ENCODE data around the gene KIRREL1. TPM values are rescaled to one million over a fixed set of nuclear protein-coding genes. Genes with fewer than 3 reads are reported as not detected.
A peak's percentile ranks its signal among the peaks of the same experiment; 100 is the strongest.

KIRREL1 gene
- total RNA-seq, 6 experiments from 2014 or later: 99.5 to 121 (median 107) TPM

- H3K27ac Mint-ChIP-seq: no peak overlapping the region
- H3K27me3 Mint-ChIP-seq (ENCODE audit: insufficient read depth): peaks cover 7% of the 10 kb centered on the region
- peaks cover 30% of the 10 kb centered on the region for H3K36me3 Mint-ChIP-seq (ENCODE audit: low read depth)
- H3K9me3 Mint-ChIP-seq: no peaks in the 10 kb centered on the region
- no peak overlapping the region for H3K4me3 Mint-ChIP-seq
- TF ChIP-seq CTCF (IDR thresholded peaks at IDR 0.05): no peak
- H3K4me1 Mint-ChIP-seq (ENCODE audit: low read depth): no peaks in the 10 kb centered on the region
- DNase-seq: no peak
Observed at GRCh38 chr1:158084747-158085146, 91.3 kb downstream of the KIRREL1 start.

- Mint-ChIP-seq H3K4me3 (no peak overlapping the region), H3K27me3 (ENCODE audit: insufficient read depth) (peaks cover 9% of the 10 kb centered on the region), H3K36me3 (ENCODE audit: low read depth) (peaks cover 27% of the 10 kb centered on the region), H3K9me3 (no peaks in the 10 kb centered on the region), H3K27ac (peak overlapping the region; percentile 36), H3K4me1 (ENCODE audit: low read depth) (no peaks in the 10 kb centered on the region)
- peak; percentile 69 for DNase-seq
- peak; percentile 98 for TF ChIP-seq CTCF (IDR thresholded peaks at IDR 0.05)
Observed at GRCh38 chr1:158087320-158087927, 94.0 kb downstream of the KIRREL1 start.

- Mint-ChIP-seq H3K4me1 (ENCODE audit: low read depth) (no peaks in the 10 kb centered on the region), H3K9me3 (no peaks in the 10 kb centered on the region), H3K27me3 (ENCODE audit: insufficient read depth) (peaks cover 9% of the 10 kb centered on the region), H3K4me3 (no peak overlapping the region), H3K36me3 (ENCODE audit: low read depth) (peaks cover 32% of the 10 kb centered on the region), H3K27ac (no peak overlapping the region)
- DNase-seq: no peak
- no peak for TF ChIP-seq CTCF (IDR thresholded peaks at IDR 0.05)
Observed at GRCh38 chr1:158089476-158089875, 96.0 kb downstream of the KIRREL1 start.

- no peak overlapping the region for H3K27ac Mint-ChIP-seq
- peaks cover 9% of the 10 kb centered on the region for H3K27me3 Mint-ChIP-seq (ENCODE audit: insufficient read depth)
- no peak for TF ChIP-seq CTCF (IDR thresholded peaks at IDR 0.05)
- H3K4me3 Mint-ChIP-seq: no peak overlapping the region
- no peaks in the 10 kb centered on the region for H3K4me1 Mint-ChIP-seq (ENCODE audit: low read depth)
- DNase-seq: no peak
- H3K9me3 Mint-ChIP-seq: no peaks in the 10 kb centered on the region
- peaks cover 32% of the 10 kb centered on the region for H3K36me3 Mint-ChIP-seq (ENCODE audit: low read depth)
Observed at GRCh38 chr1:158089925-158090637, 96.6 kb downstream of the KIRREL1 start.

- no peak for TF ChIP-seq CTCF (IDR thresholded peaks at IDR 0.05)
- Mint-ChIP-seq H3K27ac (no peak overlapping the region), H3K36me3 (ENCODE audit: low read depth) (peaks cover 24% of the 10 kb centered on the region), H3K4me3 (no peak overlapping the region), H3K27me3 (ENCODE audit: insufficient read depth) (peaks cover 9% of the 10 kb centered on the region), H3K9me3 (no peaks in the 10 kb centered on the region), H3K4me1 (ENCODE audit: low read depth) (no peaks in the 10 kb centered on the region)
- DNase-seq: no peak
Observed at GRCh38 chr1:158093376-158093775, 99.9 kb downstream of the KIRREL1 start.

Data from HFFc6 (cell line).